Superior temporal gyrus (tissue), 1 donor: Measurements from ENCODE around the gene C20orf144.

Experiments
- DNase-seq: peaks from one replicate; pipeline ENCODE4 v3.0.0-alpha.2; 2016; ENCODE audit errors: extremely low spot score

The C20orf144 gene

GRCh38 chr20:33676652-33677645 lies 14.8 kb downstream of the C20orf144 start:
- DNase-seq = no peak

GRCh38 chr20:33677991-33678702 lies 16.0 kb downstream of the C20orf144 start:
- DNase-seq = no peak

- no peak for DNase-seq
These were observed 17.8 kb downstream of the C20orf144 start for GRCh38 chr20:33679758-33680485.

GRCh38 chr20:33680686-33681085 lies 18.6 kb downstream of the C20orf144 start:
- no peak for DNase-seq

- no peak for DNase-seq
These were observed 19.2 kb downstream of the C20orf144 start for GRCh38 chr20:33681288-33681687.

- DNase-seq = no peak
These were observed 19.7 kb downstream of the C20orf144 start for GRCh38 chr20:33681728-33682353.

- no peak for DNase-seq
These were observed 22.6 kb downstream of the C20orf144 start for GRCh38 chr20:33684533-33685327.

- DNase-seq = no peak
These were observed 23.4 kb downstream of the C20orf144 start for GRCh38 chr20:33685328-33686099.

GRCh38 chr20:33686100-33686983 lies 24.2 kb downstream of the C20orf144 start, which contains the start of gene E2F1:
Gene E2F1, minus strand, starts transcription at chr20:33686385. Its CDS starts 121 bp downstream, at chr20:33686264.
- DNase-seq = peak; percentile 95

- no peak for DNase-seq
These were observed 24.8 kb downstream of the C20orf144 start for GRCh38 chr20:33686984-33687366.

- peak; percentile 20 for DNase-seq
These were observed 25.3 kb downstream of the C20orf144 start for GRCh38 chr20:33687370-33687915.

- DNase-seq = no peak
These were observed 26.1 kb downstream of the C20orf144 start for GRCh38 chr20:33687993-33688937.

GRCh38 chr20:33688938-33689424 lies 26.9 kb downstream of the C20orf144 start:
- no peak for DNase-seq

GRCh38 chr20:33689493-33689892 lies 27.4 kb downstream of the C20orf144 start:
- no peak for DNase-seq

GRCh38 chr20:33689973-33690372 lies 27.8 kb downstream of the C20orf144 start:
- peak; percentile 80 for DNase-seq

GRCh38 chr20:33693289-33693688 lies 31.2 kb downstream of the C20orf144 start:
- DNase-seq = no peak
